Hepatic stellate cell (primary cell): ENCODE data around the gene AHNAK.
"Not testable (repeated sequence)": the region's sequence is repeated elsewhere in the genome, so short reads cannot be mapped to it uniquely, and the experiment has no call there.

Experiments
- DNase-seq: peaks from one replicate; pipeline ENCODE4 v3.0.0; 2011; ENCODE audit warnings: low spot score

AHNAK gene

DNA sequence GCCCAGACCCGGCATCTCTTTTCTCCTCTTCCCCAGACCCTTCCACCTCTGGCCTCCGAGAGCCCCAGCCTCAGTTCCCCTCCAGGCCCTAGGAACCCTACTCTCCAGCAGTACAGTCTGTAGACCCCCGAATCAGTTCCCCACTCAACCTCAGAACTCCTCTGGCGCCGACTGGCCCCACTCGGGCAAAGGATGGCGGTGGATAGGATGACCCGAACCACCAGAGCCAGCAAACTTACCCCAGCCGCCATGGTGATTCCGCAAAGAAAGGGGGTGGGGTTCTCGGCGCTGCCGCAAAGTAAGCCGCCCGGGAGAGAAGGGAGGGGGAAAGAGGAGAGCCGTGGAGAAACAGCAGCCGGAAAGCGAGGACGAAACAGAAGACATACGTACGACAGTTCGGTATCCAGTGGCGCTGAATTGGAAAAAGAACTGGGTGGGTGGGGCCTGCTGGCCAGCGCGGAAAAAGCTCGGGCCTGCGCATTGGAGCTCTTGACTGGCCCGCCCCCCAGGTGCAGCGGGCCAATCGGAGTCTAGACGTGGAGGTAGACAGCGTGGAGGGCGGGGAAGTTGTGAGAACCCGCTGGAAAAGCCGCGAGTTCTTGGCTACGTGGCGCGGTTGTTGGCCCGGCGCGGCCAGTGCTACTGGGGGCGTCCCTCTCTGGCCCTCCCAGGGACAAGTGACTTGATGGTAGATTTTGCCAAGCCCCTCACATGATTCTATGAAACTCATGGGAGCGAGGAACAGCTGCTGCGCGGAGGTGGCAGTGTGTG lies 27.2 kb upstream of the AHNAK start, which contains the start of gene EEF1G:
TSS of gene EEF1G (minus strand) at position 300 of the 771 bp plus-strand sequence. CDS start at position 251, 49 bp downstream.
- peak; percentile 99 for DNase-seq

DNA sequence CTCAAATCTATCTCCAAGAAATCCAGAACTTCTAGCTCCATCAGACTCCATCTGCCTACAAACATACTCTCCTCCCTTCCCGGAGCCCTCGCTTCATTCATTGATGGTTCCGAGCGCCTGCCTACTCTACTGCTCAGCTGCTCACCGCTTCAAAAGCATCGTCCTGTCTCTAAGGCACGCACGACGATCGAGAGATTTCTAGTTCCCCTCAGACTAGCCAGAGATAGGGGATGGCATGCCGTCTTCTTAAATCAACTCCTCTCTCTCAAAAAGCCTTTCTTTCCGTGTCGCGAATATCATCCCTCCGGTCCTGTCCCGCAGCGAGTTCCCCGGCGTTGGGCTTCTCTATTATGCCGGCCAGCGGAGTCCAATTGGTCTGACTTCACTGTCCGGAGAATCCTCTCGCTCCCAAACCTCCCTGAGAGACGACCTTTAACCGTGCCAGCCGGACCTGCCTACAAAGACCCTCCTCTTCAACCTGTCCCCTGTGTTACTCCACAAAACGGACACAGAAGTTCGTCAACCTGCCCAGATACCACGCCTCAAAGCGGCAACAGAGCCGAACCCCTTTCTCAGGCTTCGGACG lies 26.5 kb upstream of the AHNAK start:
- DNase-seq = peak; percentile 35

DNA sequence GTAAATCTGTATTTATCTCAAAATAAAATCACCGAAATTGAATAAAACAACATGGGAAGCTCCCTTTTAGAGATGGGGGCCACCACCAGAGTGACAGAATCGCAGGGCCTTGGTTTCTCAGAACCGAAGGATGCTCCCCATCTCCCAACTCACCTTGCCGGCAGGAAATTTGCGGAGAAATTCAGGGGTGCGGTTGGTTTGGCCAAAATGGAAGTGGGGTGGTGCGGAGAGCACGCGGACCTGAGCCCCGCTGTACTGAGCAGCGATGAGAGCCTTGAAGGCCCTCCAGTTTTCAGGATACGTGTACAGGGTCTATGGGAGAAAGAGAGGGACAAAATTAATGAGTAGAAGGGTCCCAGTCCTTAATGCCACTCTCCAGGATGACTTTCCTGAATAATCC lies 25.8 kb upstream of the AHNAK start:
- no peak for DNase-seq

DNA sequence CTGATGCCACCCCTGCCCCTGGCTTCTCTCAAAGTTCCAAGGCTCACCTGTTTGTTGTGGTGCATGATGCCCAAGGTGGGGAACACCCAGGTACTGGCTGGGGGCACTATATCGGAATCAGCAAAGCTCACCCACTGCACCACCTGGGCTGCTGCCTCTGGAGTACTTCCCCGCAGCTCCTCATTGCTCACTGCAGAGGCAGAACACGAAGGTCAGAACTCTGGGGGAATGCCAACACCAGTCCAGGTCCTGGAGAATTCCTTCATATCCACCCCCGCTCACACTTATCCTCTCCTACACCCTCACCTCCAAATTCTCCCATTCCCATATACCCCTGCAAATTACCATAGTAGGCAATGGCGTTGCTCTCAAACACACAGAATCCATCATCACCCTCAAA lies 24.9 kb upstream of the AHNAK start:
- not testable (repeated sequence) for DNase-seq

DNA sequence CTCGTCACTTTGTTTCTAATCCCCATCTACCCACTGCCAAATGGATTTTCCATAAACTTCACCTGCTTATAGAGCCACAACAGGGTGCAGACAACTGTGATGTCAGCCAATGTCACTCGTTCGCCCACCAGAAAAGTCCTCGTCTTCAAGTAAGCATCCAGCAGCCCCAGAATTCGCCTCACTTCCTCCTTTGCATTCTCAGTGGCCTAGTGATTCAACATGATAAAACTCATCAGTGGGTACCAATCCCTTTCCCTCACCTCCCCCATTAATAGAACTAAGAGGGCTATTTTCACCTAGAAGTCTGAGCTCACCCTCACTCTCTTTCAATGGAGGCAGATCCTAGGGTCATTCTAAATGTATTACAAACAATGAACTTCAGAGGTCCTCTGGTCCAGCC lies 24.3 kb upstream of the AHNAK start:
- DNase-seq = not testable (repeated sequence)

DNA sequence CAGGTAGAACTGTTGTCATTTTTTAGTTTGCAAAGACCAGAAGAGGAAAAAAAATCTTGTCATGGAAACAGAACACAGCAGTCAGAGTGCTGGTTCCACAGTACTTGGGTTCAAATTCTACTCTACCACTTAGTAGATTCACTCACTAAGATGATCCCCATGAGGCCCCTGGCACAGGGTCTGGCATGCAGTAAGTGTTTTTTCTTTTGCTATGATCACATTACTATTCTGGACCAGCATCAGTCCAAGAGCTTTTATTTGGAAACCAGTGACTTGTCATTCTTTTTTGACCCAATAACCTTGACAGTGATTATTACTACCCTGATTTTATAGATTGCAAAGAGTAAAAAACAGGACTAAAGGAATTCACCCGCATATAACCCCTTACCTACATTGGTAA lies 23.0 kb upstream of the AHNAK start:
- DNase-seq = no peak

DNA sequence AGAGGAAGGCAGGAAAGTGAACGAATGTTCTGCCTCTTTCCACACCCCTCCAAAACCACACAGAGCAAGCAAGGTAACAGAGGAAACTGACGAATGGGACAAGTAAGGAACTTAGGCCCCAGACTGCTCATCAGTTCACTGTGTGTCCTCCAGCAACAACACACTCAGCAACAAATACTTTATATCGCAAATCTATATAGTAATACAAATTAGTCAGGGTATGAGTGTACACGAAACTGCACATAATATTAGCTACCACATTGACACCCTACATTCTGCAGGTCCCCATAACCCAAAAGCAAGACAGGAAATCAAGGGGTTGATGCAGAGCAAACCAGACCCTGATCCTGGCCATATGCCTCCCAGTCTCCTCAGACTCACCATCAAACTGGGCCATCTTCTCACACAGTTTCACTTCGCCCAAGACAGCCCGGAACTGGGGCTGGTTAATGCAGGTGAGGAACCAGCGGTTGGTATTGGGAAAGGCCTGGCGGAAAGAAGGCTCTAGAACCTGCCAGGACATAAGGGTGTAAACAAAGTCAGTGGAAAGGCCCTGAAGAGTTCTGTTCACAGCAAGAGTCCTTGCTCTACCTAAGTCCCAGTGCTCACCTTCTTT lies 20.5 kb upstream of the AHNAK start:
- DNase-seq = no peak

DNA sequence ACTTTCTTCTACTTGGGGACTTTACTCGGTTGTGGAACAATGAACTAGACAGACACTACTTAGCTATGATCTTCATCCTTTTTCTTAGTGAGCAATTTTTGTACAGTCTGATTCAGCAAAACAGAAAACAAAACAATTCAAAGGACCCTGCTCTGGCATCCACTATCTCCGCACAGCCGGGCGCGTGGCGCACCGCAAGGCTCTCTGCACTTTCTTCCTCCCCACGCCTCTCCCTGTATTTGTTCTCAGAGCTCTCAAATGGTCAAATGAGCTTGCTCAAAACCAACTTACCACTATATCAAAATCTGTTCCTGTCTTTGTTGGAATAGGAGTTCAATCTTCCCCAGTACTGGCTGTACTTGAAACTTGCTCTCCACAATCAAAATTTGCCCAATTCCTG lies 19.6 kb upstream of the AHNAK start:
- DNase-seq = no peak

DNA sequence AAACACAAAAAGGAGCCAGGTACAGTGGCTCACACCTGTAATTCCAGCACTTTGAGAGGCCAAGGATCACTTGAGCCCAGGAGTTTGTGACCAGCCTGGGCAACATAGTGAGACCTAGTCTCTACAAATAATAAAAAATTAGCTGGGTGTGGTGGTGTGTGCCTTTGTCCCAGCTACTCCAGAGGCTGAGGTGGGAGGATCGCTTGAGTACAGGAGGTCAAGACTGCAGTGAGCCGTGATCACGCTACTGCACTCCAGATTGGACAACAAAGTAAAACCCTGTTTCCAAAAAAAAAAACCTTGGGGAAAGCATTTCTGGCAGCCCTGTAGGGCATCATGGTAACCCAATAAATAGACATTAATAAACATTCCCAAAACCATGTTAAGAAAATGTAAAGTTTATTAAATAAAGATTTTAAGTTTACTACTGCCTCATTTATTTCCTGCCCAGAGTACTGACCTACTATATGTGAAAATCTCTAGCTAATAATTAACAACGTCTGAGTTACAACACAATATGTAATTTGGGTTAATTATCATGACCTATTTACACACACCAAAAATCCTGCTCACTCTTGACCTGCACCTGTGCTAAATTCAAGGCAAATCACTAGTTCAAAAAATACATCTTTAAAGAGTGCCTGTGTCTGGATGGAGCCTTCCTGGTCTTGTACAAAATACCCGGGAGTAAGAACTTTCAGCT lies 18.6 kb upstream of the AHNAK start:
- no peak for DNase-seq

DNA sequence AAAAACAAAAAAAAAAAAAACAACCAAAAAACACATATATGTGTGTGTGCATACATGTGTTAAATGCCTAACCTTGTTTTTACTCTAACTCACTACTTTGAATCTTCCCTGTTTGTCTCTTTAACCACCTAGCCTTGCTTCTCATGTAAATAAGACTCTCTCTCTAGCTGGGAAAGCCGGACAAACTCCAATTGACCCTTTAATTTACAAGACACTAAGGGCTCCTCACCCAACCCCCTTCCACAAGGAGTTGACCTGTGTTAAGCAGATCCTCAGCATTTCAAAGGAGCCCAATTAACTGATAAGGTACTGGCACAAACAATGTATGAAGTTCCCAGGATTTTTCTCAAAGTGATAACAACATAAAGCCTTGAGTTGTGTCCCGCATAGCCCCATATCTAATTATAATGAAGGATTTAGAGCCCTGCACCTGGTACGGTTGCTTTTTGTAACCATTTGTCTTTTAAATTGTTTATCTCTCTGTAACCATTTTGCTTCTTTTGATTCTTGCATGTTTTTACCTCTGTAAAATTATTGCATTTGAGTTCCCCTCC lies 15.1 kb upstream of the AHNAK start:
- not testable (repeated sequence) for DNase-seq

DNA sequence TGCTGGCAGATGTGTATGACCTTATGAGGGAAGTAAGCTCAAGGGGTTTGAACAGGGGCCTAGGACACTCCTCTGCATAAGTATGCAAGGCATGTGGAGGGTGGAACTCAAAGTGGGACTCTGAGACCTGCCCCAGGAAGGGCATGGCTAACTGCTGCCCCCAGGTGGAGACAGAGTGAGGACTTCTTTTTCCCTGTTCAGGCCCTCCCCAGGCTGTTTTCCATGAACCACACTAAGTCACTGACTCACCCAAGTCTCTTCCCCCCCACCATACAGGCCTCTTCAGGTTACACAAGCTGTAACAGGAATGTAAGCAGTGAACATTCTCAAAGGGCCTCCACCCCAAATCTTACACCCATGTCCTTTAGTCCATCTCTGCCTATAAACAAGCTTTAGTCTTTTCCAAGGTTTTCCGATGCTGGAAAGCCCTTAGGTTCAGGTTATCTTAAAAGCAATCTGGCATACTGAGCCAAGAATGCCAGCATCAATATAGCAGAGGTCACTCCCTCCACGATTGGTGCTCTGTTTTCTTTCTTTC lies 14.0 kb upstream of the AHNAK start:
- DNase-seq = peak; percentile 93

DNA sequence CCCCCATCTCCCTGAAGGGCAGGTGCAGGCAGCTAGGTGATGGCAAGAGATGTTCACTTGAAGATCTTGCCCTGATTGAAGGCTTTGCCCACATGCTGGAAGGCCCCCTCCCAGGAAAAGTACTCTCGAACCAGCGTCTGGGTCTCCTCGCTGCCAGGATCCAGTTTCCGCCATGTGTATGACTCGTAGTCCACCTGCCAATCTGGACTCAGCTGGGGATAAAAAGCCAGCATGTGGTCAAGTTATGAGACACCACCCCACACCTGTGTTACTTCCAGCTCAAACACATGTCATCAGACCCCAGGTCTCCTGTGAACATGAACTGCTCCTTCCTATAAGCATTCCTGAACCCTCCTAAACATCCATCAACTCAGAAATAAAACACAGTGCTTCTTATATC lies 13.0 kb upstream of the AHNAK start:
- DNase-seq = not testable (repeated sequence)

DNA sequence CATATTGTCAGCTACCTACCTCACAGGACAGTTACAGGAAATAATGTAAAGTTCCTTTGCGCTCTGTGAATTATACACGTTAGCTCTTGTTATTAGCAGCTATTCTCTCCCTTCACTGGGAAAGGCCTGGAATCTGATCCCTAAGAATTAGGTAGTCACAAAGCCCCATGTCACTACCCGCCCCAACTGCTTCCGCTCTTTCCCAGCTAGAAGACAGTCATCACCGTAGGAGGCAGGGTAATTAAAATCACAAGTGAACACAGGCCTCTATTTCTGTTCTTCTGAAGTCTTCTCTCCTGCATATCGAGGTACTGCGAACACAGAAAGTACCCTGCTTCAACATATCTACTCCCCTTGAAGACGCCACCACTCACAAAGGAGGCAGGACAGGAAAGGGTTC lies 12.6 kb upstream of the AHNAK start:
- no peak for DNase-seq

DNA sequence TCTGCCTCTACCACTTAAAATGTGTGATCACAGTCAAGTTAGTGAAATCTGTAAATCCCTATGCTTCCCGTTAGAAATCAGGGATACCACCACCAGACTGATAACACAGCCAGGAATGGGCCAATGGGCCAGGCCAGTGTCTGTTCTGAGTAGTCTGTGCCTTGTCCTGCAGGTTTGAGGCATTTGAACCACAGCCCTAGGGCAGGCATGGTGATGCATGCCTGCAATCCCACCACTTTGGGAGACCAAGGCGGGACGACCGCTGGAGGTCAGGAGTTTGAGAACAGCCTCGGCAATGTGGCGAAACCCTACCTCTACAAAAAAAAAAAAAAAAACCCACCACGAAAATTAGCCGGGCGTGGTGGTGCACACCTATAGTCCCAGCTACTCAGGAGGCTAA lies 12.1 kb upstream of the AHNAK start:
- DNase-seq = no peak

DNA sequence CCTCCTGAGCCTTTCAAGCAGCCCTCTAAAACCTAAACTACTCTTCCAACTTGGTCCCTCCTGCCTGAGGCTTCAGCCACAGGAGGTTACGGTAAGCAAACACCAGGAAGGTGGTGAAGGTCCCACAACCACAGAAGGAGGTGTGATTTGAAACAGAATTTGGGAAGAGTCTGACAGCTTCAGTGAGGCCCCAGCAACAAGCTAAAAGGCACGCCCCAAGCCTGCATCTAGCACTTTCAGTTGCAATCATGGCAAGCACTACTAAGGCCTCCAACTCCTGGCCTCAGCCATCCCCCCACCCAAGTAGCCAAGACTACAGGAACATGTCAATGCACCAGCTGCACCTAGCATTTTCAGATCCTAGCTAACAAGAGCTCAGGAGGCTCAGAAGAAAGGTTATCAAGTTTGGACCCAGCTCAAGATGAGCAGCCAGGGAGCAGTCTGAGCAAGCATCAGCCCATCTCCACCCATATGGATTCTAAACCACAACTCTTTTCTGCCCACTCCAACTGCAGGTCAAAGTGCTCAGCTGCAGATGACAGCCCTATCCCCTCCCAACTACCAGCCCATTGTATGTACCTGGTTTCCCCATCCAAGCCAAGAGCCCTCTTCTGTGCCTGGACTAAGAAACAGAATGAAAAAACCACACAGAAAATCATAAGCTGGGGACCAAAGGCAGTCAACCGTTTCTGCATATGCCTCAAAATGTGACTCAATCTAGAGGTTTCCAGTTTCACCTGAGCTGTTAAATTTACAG lies 10.4 kb upstream of the AHNAK start:
- no peak for DNase-seq

DNA sequence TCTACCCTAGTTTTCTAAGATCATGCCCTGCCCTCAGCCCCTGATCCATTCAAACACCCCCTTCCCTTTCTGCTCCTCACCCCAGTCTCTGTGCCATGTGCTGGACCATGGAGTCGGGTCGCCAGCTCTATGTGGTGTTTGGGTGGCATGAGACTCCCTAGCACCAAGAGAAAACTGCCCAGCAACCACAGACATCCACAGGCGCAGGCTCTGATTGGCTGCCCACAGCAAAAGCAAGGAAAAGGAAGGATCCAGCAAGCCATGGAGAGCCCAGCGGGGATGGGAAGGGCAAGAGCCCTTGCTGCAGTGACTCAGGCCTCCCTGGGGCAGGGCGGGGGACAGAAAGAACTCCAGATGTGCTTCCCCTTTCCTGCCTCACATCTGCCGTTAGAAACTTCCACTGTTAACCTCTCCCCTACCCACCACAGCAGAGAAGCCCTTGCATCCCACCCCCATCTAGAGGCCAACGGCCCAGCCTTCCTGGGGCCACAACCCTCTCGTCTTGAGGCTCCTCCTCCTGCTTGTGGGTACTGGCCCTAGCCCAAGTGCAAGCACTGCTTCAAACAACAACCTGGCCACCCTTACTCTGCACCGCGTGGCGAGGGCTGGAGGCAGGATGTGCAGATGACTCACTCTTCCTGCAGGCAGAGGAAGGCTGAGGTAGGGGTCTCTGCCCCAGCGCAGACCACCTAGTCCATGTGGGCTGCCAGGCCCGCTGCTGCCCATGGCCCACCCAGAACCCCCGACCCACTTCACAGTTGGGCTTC lies 9.7 kb upstream of the AHNAK start:
- DNase-seq = peak; percentile 98

DNA sequence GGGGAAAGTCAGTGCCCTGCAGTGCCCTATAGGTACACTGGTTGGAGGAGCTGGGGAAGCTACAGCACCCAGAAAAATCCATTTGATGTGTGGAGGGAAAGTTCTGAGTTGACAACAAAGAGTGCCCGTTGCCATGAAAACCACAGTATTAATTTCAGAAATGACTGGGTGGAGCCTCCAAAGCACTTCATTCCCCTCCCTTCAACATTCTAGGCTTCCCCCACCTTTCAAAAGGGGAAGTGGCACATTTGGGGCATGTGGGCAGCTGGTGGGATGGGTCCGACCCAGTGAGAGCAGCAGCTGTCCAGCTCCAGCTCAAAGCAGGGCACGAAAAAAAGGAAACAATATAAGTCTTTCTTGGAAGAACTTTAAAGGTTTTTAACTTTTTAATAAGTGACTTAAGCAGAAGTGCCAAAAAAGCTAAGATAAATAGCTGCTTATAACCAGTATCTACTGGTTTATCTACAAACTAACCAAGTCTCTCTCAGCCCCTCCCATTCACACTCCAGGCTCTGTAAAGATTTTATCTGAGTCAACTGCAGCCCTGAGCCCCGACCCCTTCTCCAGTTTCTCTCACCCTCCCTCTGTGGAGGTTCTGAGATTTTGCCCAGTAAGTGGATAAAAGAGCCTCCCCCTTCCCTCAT lies 9.0 kb upstream of the AHNAK start:
- DNase-seq = no peak

DNA sequence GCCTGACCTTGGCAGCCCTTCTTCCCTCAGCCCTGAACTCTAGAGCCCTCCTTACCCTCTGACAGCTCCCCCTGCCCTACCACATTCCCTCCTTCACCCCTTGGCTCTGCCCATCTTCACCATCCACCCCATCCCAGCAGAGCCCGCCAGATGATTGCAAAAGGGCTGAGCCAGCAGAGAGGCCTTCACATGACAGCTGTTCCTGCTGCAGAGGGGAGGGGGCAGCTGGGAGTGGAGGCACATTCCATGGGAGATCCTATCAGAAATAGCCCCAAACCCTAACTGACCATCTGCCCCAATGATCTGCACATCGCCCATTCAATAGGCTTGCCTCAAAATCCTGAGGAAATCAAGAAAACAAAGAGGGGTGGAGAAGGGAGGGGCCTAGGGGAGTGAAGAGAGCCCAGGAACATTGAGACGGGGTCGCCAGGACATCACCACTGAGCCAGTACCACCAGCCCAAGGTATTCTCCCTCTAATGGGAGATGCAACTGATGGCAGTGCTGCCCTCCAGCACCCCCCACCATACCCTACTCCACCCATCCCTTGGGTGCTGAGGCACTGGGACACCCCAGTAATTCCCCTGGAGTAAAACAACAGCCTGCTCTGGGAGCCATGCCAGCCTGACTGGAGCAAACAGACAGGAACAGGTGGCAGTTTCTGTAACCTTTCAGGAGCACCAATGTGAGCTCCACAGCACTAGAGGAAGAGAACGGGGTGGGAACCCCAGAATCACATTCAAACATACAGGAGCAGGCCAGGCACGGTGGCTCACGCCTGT lies 8.0 kb upstream of the AHNAK start:
- no peak for DNase-seq

DNA sequence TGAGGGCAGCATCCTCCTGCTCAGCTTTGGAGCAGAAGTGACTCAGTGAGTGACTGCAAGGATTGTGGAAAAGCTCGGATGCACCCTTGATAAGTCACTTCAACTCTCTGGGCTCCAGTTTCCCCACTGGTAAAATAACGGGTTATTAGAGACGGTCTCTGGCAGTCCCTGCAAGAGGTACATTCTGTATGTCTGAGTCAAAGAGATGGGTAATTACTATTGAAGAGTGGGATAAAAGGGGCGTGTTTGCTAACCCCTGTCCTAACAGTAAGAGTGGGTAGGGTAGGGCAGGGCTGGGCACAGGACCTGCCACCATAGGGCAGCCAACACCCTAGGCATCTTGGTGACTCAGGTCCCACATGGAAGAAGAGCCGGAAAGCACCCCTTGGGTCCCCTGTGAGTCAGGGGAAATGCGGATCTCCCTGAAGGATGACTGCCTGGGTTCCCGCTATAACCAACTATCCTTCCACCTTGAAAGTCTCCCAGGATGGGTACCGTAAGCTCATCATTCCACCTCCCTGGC lies 7.3 kb upstream of the AHNAK start:
- DNase-seq = peak; percentile 73
